HT-29 (cell line): Measurements from ENCODE around the gene MRPL32. TPM values are rescaled to one million over a fixed set of nuclear protein-coding genes. Genes with fewer than 3 reads are reported as not detected.
"Not testable (repeated sequence)": the region's sequence is repeated elsewhere in the genome, so short reads cannot be mapped to it uniquely, and the experiment has no call there.

Source experiments
- DNase-seq: peaks from one replicate; pipeline ENCODE4 v3.0.0-alpha.2; 2015; ENCODE audit warnings: low spot score
- total RNA-seq: library from RNA; depleted of rRNA; stranded (reverse); fragments of >200 nt; shearing (Covaris generic); gene quantifications from 2 replicates; pipeline ENCODE4 v1.2.3, GENCODE V29; 2014; rRNA removed

The MRPL32 gene
- 65.4 and 67.1 TPM in 2 replicates for total RNA-seq

DNA sequence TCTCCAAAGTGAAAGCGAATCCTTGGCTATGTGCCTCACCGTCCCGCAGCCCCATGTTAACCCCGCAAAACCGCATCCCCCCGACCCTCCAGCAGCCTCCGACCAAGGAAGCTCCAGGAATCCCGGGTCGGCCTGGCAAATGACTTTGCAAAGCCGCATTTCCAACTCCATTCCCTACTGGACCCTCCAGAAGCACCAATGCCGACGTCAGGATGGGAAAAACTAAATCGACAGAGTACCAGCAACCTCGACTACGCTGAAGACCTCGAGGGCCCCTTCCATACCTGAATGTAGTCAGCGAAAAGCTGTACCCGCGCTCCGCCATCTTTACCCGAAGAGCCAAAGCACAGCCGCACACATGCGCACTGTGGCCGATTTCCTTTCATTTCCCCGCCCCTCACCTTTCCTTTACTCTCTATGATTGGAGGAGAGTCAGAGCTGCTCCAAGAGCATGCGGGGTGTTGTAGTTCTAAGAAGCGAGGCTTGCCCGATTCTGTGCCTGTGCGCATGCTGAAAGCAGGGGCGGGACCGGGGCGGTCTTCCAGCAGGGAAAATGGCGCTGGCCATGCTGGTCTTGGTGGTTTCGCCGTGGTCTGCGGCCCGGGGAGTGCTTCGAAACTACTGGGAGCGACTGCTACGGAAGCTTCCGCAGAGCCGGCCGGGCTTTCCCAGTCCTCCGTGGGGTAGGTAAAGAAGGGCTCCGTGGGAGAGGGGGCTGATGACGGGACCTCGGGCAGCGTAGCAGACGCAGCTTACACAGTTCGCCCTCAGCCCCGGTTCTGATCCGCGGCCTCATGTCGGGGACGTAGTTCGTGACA is at the start of gene MRPL32, which contains the start of gene PSMA2:
Gene MRPL32, plus strand, starts transcription at position 543 of the 818 bp plus-strand sequence. Its CDS starts 11 bp downstream, at position 554.
Gene PSMA2, minus strand, starts transcription at position 341 of the 818 bp plus-strand sequence. Its CDS starts 16 bp downstream, at position 325.
- peak; percentile 98 for DNase-seq

DNA sequence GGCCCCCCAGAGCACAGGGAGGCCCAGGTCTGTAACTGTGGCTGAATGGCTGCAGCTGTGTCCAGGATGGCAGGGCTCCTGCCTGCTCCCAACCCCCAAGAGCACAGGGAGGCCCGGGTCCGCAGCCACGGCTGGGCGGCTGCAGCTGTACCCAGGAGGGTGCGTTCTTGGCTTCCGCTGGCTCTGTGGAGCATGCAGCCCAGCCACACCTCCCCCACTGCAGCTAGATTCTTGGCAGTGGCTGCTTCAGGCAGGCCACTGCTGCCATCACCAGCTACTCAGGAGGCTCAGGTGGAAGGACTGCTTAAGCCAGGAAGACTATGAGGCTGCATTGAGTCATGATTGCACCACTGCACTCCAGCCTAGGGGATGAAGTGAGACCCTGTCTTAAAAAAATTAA is 48.2 kb upstream of the MRPL32 start:
- DNase-seq = no peak

DNA sequence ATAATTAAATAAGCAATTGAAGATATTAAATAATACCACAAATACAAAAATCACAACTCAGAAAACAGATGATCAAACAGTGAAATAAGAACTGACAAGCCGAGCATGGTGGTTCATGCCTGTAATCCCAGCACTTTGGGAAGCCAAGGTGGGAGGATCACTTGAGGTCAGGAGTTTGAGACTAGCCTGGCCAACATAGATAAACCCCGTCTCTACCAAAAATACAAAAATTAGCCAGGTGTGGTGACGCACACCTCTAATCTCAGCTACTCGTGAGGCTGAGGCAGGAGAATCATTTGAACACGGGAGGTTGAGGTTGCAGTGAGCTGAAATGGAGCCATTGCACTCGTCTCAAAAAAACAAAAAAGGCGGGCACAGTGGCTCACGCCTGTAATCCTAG is 47.0 kb upstream of the MRPL32 start:
- DNase-seq = not testable (repeated sequence)

DNA sequence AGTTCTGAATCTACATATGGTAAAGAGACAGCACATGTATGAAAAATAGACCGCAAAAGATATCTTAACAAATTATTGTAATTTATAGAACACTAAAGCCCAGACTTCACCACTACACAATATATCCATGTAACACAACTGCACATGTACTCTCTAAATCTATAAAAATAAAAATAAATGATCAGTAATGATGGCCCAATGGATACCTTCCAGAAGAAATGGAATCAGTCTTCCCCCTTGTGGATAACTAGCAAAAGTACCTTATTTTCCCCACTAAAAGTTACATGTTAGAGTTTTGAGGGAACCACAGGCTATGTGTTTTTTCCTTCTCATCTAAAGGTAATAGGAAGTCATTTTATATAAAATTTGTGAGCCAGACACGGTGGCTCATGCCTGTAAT is 46.0 kb upstream of the MRPL32 start:
- peak; percentile 20 for DNase-seq

- no peak for DNase-seq
Measured at GRCh38 chr7:42886893-42887505, 45.2 kb upstream of the MRPL32 start.

GRCh38 chr7:42893346-42894240 is 38.6 kb upstream of the MRPL32 start:
- no peak for DNase-seq

DNA sequence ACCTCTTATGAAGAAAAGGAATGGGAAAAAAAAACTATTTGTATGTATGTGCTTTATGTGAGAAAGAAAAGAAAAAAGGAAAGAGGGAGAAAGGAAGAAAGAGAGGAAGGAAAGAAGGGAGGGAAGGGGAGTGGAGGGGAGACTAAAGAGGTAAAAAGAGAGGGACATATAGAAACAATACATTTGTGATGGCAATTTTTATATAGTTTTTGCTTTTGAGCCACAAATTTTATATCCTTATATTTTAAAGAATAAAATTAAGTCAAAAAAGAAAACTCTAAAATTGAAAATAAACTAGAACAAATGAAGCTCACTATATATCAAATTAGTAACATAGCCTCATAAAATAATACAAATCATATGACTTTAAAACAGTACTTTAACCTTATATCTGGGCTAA is 31.3 kb upstream of the MRPL32 start:
- DNase-seq = no peak

GRCh38 chr7:42902331-42902730 is 29.8 kb upstream of the MRPL32 start:
- no peak for DNase-seq

GRCh38 chr7:42906181-42906580 is 26.0 kb upstream of the MRPL32 start:
- DNase-seq = no peak

DNA sequence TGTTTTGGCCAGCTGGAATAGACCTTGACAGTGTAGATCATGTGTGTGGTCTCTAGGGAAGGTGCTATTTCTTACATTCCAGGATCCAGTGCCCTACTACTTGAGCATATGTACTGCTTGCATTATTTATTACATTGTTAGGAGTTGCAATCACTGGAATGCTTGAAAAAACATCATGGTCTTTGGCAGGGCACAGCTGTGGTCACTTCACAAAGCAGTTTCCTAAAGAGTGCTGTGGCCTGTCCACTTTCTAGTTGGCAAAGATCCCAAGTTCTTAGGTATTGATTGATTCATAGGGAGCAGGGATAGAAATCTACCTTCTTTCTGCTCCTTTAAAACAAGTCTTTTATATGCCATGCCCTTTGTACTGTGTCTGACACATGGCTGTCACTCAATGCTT is 24.9 kb upstream of the MRPL32 start:
- no peak for DNase-seq

GRCh38 chr7:42910306-42910705 is 21.9 kb upstream of the MRPL32 start:
- DNase-seq = no peak

GRCh38 chr7:42911454-42912447 is 20.4 kb upstream of the MRPL32 start, which contains the start of gene C7orf25:
TSS of gene C7orf25 (minus strand) at chr7:42912070. CDS start at chr7:42910900, 1,170 bp downstream.
- peak; percentile 96 for DNase-seq

- DNase-seq = no peak
Measured at GRCh38 chr7:42913591-42913990, 18.6 kb upstream of the MRPL32 start.

DNA sequence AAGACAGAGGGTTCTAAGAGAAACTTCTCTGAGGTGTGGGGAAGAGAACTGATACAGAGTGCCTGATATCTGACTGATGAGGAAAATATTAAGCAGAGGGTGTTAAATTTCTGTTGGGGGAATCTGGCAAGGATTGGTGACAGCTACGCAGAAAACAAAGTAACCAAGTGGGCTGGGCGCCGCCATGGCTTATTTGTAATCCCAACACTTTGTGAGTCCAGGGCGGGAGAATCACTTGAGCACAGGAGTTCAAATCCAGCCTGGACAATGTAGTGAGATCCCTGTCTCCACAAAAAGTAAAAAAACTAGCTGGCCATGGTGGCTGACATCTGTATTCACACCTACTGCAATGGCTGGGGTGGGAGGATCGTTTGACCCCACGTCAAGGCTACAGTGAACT is 18.2 kb upstream of the MRPL32 start:
- DNase-seq = no peak

DNA sequence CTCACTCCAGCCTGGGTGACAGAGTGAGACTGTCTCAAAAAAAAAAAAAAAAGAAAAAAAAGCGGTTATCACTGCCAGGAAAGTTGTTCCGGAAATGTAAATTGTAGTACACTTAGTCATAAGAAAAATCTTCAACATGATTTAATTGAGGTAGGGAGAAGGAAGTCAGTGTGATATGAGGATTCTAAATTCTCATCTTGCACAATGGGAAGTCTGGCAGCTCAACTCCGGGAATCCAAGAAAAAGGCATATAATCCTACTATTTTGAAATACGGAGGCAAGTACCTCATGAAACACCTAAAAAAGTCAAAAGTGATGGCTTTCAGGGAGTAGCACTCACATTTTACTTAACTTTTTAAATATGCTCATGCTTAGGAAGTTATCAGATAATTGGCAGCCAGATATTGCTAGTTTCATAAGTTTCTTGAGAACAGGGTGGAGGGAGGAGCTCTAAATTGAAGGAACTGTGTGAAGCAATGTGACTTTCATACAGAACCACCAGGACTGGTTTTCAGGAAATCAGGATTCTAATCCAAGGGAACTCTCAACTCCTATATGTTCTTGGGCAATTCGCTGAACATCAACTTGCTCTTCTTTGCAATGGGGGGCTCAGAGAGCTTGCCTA is 17.6 kb upstream of the MRPL32 start:
- no peak for DNase-seq

GRCh38 chr7:42915356-42915755 is 16.8 kb upstream of the MRPL32 start:
- DNase-seq = no peak

GRCh38 chr7:42922017-42922753 is 10.0 kb upstream of the MRPL32 start:
- no peak for DNase-seq

- no peak for DNase-seq
Measured at GRCh38 chr7:42924223-42924838, 7.8 kb upstream of the MRPL32 start.

DNA sequence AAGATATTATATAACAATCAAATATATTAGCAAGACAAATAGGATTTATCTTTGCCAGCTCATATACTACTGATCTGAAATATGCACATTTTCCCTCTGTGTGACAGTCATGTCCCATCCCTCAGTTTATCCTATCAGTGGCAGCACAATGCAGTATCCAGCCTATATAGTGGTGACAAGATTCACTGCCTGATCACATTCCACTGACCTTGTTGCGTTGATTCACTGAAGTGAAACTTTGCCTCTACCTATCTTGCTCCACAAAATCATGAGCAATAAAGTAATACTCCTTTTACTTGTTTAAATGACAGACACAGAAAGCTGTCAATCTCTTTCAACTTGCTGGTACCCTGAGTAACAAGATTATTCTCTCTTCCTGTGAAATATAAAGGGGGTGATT is 6.5 kb upstream of the MRPL32 start:
- DNase-seq = no peak
